ENCODE results near the gene CRISP1. TPM values are rescaled to one million over a fixed set of nuclear protein-coding genes. Genes with fewer than 3 reads are reported as not detected.

Gene CRISP1
- polyA plus RNA-seq, 1 donor from 2014 or later: not detected

GRCh38 chr6:49833386-49833785 lies 32.9 kb downstream of the CRISP1 start:
- H2AFZ ChIP-seq (ENCODE audit: low read depth, low read length): no peak overlapping the region
- no peaks in the 10 kb centered on the region for H4K20me1 ChIP-seq (ENCODE audit: insufficient read depth)
- no peaks in the 10 kb centered on the region for H3K36me3 ChIP-seq (ENCODE audit: insufficient read depth, low read length)
- H3K27ac ChIP-seq (ENCODE audit: low read length): no peak overlapping the region
- H3K9me3 ChIP-seq (ENCODE audit: low read length): no peaks in the 10 kb centered on the region
- no peak overlapping the region for H3K9ac ChIP-seq (ENCODE audit: low read length)
- H3K79me2 ChIP-seq (replicated peaks; ENCODE audit: insufficient read depth, low read length): no peaks in the 10 kb centered on the region
- no peak overlapping the region for H3K4me3 ChIP-seq (ENCODE audit: low read length)
- TF ChIP-seq TAF1 (IDR thresholded peaks at IDR 0.05; ENCODE audit: low read depth): no peak
- TF ChIP-seq POLR2AphosphoS5 (IDR thresholded peaks at IDR 0.05): no peak
- no peak for TF ChIP-seq MXI1 (conservative IDR thresholded peaks at IDR 0.05; ENCODE audit: poor library complexity, severe bottlenecking)
- TF ChIP-seq RAD21 (conservative IDR thresholded peaks at IDR 0.05): no peak
- TF ChIP-seq EP300 (conservative IDR thresholded peaks at IDR 0.05; ENCODE audit: poor library complexity, severe bottlenecking): no peak
- TF ChIP-seq, protein P1, sequence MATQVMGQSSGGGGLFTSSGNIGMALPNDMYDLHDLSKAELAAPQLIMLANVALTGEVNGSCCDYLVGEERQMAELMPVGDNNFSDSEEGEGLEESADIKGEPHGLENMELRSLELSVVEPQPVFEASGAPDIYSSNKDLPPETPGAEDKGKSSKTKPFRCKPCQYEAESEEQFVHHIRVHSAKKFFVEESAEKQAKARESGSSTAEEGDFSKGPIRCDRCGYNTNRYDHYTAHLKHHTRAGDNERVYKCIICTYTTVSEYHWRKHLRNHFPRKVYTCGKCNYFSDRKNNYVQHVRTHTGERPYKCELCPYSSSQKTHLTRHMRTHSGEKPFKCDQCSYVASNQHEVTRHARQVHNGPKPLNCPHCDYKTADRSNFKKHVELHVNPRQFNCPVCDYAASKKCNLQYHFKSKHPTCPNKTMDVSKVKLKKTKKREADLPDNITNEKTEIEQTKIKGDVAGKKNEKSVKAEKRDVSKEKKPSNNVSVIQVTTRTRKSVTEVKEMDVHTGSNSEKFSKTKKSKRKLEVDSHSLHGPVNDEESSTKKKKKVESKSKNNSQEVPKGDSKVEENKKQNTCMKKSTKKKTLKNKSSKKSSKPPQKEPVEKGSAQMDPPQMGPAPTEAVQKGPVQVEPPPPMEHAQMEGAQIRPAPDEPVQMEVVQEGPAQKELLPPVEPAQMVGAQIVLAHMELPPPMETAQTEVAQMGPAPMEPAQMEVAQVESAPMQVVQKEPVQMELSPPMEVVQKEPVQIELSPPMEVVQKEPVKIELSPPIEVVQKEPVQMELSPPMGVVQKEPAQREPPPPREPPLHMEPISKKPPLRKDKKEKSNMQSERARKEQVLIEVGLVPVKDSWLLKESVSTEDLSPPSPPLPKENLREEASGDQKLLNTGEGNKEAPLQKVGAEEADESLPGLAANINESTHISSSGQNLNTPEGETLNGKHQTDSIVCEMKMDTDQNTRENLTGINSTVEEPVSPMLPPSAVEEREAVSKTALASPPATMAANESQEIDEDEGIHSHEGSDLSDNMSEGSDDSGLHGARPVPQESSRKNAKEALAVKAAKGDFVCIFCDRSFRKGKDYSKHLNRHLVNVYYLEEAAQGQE (IDR thresholded peaks at IDR 0.05; ENCODE audit: borderline replicate concordance): no peak
- TF ChIP-seq, protein P2, sequence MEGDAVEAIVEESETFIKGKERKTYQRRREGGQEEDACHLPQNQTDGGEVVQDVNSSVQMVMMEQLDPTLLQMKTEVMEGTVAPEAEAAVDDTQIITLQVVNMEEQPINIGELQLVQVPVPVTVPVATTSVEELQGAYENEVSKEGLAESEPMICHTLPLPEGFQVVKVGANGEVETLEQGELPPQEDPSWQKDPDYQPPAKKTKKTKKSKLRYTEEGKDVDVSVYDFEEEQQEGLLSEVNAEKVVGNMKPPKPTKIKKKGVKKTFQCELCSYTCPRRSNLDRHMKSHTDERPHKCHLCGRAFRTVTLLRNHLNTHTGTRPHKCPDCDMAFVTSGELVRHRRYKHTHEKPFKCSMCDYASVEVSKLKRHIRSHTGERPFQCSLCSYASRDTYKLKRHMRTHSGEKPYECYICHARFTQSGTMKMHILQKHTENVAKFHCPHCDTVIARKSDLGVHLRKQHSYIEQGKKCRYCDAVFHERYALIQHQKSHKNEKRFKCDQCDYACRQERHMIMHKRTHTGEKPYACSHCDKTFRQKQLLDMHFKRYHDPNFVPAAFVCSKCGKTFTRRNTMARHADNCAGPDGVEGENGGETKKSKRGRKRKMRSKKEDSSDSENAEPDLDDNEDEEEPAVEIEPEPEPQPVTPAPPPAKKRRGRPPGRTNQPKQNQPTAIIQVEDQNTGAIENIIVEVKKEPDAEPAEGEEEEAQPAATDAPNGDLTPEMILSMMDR (IDR thresholded peaks at IDR 0.05; ENCODE audit: poor library complexity, severe bottlenecking): no peak
- no peak for TF ChIP-seq SMC3 (conservative IDR thresholded peaks at IDR 0.05; ENCODE audit: poor library complexity)
- no peak for TF ChIP-seq EZH2 (IDR thresholded peaks at IDR 0.05; ENCODE audit: borderline replicate concordance, insufficient read depth, low read length, poor library complexity, severe bottlenecking)
- no peaks in the 10 kb centered on the region for H3K27me3 ChIP-seq (ENCODE audit: insufficient read depth, low read depth, low read length)
- no peak overlapping the region for H3K4me2 ChIP-seq (ENCODE audit: low read length)
- H3K9me2 ChIP-seq (ENCODE audit: insufficient read depth, low read length): no peaks in the 10 kb centered on the region
- H3F3A ChIP-seq (ENCODE audit: insufficient read depth, low read length, poor library complexity, severe bottlenecking): no peaks in the 10 kb centered on the region

- H2AFZ ChIP-seq (ENCODE audit: low read depth, low read length): no peak overlapping the region
- TF ChIP-seq EP300 (conservative IDR thresholded peaks at IDR 0.05; ENCODE audit: poor library complexity, severe bottlenecking) (no peak), TAF1 (IDR thresholded peaks at IDR 0.05; ENCODE audit: low read depth) (no peak), POLR2AphosphoS5 (IDR thresholded peaks at IDR 0.05) (no peak), RAD21 (conservative IDR thresholded peaks at IDR 0.05) (no peak), MXI1 (conservative IDR thresholded peaks at IDR 0.05; ENCODE audit: poor library complexity, severe bottlenecking) (no peak), EZH2 (IDR thresholded peaks at IDR 0.05; ENCODE audit: borderline replicate concordance, insufficient read depth, low read length, poor library complexity, severe bottlenecking) (no peak), SMC3 (conservative IDR thresholded peaks at IDR 0.05; ENCODE audit: poor library complexity) (no peak)
- TF ChIP-seq, protein P2 (IDR thresholded peaks at IDR 0.05; ENCODE audit: poor library complexity, severe bottlenecking): no peak
- TF ChIP-seq, protein P1 (IDR thresholded peaks at IDR 0.05; ENCODE audit: borderline replicate concordance): no peak
Measured at GRCh38 chr6:49826743-49827406, 39.5 kb downstream of the CRISP1 start.

More at GRCh38 chr6:49826743-49827406, 39.5 kb downstream of the CRISP1 start:
- no peak overlapping the region for H3K27ac ChIP-seq (ENCODE audit: low read length)
- H3K9me2 ChIP-seq (ENCODE audit: insufficient read depth, low read length): no peaks in the 10 kb centered on the region
- no peaks in the 10 kb centered on the region for H3K9me3 ChIP-seq (ENCODE audit: low read length)
- H3K27me3 ChIP-seq (ENCODE audit: insufficient read depth, low read depth, low read length): no peaks in the 10 kb centered on the region
- H3K79me2 ChIP-seq (replicated peaks; ENCODE audit: insufficient read depth, low read length): no peaks in the 10 kb centered on the region
- H3K9ac ChIP-seq (ENCODE audit: low read length): no peak overlapping the region
- H4K20me1 ChIP-seq (ENCODE audit: insufficient read depth): no peaks in the 10 kb centered on the region
- H3F3A ChIP-seq (ENCODE audit: insufficient read depth, low read length, poor library complexity, severe bottlenecking): no peaks in the 10 kb centered on the region
- H3K4me2 ChIP-seq (ENCODE audit: low read length): no peak overlapping the region
- H3K4me3 ChIP-seq (ENCODE audit: low read length): no peak overlapping the region
- H3K36me3 ChIP-seq (ENCODE audit: insufficient read depth, low read length): no peaks in the 10 kb centered on the region

Measured in neural cell (in vitro differentiated cells).